Embryonic facial prominence (tissue), 1 donor: ENCODE results near the gene STEEP1.
"Not testable (repeated sequence)": the region's sequence is repeated elsewhere in the genome, so short reads cannot be mapped to it uniquely, and the experiment has no call there.

Source experiments
- DNase-seq: peaks from one replicate; pipeline ENCODE4 v3.0.0-alpha.2; 2016; ENCODE audit errors: extremely low spot score

STEEP1 gene

GRCh38 chrX:119529345-119530276, 35.6 kb downstream of the STEEP1 start:
- DNase-seq = no peak

DNA sequence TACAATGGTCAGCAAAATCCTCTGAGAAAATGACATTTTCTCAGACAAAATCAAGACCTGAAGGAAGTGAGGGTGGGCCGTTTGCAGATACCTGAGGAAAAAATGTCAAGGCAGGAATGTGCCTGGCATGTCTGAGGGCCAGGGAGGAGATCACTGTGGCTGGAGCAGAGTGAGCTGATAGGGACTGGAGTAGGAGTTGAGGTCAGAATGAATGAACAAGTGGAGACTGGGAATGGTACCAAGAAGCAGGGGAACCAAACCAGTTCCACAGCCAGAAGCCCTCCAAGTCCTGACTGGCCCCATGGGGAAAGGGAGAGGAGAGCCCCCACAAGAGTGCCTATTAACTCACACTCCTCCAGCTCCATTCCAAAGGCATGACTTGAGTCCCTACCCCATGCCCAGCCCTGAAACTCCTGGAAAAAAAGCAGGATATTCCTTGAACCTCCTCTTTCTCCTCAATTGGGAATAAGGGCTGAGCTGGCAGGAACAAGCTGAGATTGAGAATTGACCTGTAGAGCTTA, 41.5 kb downstream of the STEEP1 start:
- no peak for DNase-seq

- no peak for DNase-seq
Observed at GRCh38 chrX:119521246-119521645, 44.0 kb downstream of the STEEP1 start.

DNA sequence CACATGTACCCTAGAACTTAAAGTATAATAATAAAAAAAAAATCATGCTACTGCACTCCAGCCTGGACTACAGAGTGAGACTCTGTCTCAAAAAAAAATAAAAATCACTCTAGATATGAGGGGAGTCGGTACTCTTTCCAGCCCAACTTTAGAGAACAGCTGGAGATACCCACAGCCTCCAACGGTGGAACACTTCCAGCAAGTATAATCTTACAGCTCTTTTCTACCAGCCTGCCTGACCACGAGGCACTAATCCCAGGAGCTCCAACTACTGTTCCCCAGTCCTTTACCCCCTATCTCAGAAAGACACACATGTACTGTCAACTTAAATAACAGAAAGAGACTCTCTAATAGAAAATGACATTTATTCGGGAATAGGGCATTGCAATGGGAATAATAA, 46.8 kb downstream of the STEEP1 start:
- no peak for DNase-seq

DNA sequence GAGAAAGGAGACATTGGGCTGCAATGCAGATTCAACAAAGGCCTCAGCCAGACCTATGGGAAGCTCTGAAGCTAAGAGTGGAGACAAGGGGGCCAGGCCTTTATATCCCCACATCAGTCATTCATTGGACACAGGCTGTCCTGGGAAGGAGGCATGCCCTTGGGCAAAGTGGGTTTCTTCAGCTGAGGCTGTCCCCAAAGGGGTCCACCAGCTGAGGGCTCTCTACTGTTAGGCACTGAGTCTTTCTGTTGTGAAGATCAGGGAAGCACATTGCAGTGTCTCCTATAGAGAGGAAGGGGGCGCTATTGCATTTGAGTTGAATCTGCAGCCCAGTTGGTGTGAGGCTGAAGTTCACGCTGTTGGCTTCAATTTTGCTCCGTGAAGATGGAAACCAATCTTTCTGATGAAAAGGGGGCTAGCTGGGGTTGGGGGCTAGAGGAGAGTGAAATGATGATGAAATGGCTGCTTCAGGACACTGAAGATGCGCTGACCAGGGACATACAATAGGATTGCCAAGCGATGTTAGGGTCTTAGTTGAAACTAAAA, 49.0 kb downstream of the STEEP1 start:
- peak; percentile 24 for DNase-seq

GRCh38 chrX:119512146-119512800, 52.9 kb downstream of the STEEP1 start:
- no peak for DNase-seq

- no peak for DNase-seq
Observed at GRCh38 chrX:119507206-119507605, 58.0 kb downstream of the STEEP1 start.

- no peak for DNase-seq
Observed at GRCh38 chrX:119505945-119506344, 59.3 kb downstream of the STEEP1 start.

DNA sequence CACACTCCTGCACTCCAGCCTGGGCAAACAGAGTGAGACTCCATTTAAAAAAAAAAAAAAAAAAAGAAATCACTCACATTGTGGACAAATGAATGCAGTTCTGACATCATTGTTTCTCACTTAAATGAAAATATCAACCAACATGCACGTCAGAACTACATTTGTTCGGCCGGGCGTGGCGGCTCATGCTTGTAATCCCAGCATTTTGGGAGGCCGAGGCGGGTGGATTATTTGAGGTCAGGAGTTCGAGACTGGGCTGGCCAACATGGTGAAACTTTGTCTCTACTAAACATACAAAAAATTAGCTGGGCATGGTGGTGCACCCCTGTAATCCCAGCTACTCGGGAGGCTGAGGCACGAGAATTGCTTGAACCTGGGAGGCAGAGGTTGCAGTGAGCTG, 60.1 kb downstream of the STEEP1 start:
- DNase-seq = not testable (repeated sequence)

DNA sequence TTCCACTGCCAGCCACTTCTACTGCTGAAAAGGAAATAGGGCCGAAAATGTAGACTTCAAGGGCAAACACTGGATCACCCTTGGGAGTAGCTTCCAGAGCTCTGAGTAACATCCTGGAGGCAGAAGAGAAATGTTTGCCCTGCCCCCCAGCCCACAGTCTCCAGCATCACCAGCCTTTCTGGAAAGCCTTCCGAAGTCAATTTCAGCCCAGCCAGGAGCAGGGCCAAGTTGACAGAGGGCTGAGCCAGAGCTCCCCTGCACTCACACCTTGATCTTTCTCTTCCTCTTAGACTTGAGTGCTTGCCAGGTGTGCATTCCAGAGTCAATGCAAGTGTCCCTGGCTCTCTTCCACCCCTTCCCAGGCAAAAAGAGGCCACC, 61.7 kb downstream of the STEEP1 start:
- no peak for DNase-seq

- no peak for DNase-seq
Observed at GRCh38 chrX:119502727-119503483, 62.3 kb downstream of the STEEP1 start.

DNA sequence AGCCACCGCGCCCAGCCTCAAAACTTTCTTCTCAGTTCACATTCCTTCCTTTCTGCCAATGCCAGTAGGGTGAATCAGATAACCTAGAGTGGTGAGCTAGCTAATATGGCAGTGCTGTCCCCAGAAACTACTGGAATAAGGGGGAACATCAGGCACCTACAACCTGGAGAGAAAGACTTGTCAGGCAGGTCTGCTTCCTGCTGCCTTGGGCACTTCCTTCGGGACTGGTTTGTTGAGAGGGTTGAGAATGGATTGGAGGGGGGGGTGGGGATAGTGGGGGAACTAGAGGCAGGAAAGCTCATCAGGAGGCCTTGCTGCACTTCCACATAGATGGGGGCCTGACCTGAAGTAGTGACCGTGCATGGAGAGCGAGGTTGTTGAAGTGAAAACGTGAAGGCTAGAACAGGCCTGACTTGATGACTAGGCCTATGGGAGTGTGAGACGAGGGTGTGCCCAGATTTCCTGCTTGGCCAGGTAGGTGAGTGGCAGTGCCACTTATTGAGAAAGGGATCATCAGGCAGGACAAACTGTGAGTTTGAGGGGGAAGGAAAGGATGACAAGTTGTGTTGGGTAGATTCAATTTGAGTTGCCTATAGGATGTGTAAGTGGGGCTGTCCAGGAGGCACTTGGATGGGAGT, 63.6 kb downstream of the STEEP1 start:
- no peak for DNase-seq

- no peak for DNase-seq
Observed at GRCh38 chrX:119500061-119500800, 65.0 kb downstream of the STEEP1 start.

- DNase-seq = no peak
Observed at GRCh38 chrX:119497185-119497584, 68.0 kb downstream of the STEEP1 start.

DNA sequence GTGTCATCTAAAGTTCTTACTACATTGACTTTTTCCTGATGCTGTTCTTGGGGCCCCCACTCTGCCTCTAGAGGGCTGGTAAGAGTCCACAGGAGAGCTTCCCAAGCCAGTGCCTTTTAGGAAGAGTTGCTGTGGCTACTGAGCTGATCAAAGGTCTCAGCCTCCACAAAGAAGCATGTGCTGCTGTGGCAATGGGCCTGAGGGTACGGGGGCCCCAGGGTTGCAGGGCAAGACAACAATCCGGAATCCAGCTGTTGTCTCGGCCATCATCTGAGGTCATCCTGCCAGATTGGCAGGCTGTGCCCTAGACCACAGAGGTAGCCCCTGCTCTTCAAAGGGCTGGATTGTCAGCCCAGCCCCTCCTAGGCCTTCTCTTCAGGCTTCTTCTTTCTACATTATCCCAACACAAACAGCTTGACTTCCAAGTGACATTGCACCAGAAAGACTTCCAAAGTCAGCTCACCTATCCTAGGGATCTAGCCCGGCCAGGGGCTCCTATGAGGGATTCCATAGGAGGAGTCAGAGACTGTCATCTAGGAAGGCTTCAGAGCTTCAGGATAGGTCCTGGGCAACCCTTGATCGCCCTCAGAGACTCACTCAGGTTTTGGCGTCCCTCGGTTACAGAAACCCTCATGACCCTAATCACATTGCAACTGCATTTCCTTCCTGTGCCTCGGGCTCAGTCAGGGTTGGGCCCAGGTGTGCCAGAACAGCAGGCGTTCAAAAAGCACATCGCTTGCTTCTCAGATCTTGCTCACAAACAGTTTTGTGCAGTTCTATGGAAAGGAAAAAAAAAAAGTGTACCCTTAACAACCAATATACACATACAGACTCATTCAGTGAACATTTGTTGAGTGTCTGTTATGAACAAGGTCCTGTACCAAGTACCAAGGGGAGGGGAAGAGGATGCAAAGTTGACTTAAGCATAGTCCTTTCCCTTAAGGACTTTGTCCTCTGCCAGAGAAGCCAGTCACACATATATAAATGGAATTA, 69.2 kb downstream of the STEEP1 start:
- no peak for DNase-seq

- DNase-seq = not testable (repeated sequence)
Observed at GRCh38 chrX:119493851-119494495, 71.2 kb downstream of the STEEP1 start.

- DNase-seq = no peak
Observed at GRCh38 chrX:119492463-119492862, 72.7 kb downstream of the STEEP1 start.

GRCh38 chrX:119489212-119490074, 75.8 kb downstream of the STEEP1 start:
- no peak for DNase-seq
